ENCODE measurements around the gene C11orf16.
"Not testable (repeated sequence)": the region's sequence is repeated elsewhere in the genome, so short reads cannot be mapped to it uniquely, and the experiment has no call there.

Gene C11orf16, protein sequence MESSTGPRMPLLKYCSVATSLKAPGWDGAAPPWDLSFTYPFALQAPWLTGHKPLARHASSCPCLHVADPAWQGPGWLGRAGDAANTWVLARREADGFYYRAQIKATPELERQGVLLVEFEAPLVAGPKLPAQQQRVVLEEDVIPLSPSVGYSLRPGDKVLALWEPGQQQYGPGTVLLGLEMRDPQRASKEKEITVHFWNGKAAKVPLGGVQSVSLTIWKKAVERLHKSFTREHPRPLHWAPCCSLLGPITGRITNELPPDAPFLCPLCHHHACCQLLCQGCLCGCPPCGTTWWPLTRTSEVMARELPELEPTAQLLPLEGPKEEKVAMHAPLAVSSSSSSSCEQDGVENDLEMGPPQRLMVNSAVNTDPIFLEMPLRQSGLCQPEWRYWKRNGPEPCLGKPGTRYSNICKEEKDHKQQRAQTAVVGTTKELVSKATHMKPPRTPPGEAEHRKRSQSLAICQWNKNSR

DNA sequence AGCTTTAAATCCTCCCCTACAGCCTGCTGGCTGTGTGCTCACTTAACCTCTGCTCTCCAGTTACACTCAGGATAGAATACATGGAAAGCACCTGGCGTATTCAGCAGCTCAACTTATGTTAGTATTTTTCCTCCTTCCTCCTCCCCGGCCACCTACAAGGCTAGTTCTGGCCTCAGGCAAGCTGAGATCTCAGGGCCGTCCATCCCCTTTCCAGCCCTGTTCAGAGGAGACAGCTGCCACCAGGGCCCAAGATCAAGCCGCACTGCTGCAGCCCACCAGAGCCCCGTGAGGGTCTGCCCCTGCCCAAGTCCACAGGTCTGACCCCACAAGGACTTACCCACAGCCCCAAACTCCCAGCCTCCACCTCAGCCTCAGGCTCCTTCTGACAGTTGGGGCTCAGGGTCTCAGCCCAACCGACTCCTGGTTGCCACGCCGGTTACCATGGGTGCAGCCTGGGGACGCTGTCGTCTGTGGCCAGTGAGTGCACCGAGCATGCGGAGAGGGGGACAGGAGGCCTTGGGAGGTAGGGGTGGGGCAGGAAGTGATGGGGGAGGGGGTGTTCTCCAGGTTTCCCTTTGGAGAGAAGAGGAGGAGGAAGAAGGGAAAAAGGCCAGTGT, at the start of gene C11orf16:
TSS of gene C11orf16 (minus strand) at position 384 of the 617 bp plus-strand sequence. CDS start 639 bp downstream, outside the sequence.
- no peak for DNase-seq

DNA sequence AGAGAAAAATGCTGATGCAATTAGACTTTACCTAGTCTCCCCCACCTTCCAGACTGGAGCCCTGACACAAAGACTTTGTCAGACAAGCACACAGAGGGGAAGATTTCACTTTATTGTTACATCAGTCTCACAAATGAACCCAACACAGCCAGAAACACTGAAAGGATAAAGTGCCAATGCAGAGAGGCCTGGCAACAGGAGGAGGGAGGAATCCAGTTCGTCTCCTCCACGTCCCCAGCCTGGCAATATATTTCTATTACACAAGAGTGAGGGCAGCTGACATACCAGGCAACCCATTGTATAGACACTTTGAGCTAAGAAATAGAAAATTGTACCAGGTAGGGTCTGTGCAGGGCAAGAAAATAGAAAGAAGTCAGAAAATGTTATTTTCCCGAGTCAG, 47.7 kb upstream of the C11orf16 start:
- DNase-seq, result no peak

DNA sequence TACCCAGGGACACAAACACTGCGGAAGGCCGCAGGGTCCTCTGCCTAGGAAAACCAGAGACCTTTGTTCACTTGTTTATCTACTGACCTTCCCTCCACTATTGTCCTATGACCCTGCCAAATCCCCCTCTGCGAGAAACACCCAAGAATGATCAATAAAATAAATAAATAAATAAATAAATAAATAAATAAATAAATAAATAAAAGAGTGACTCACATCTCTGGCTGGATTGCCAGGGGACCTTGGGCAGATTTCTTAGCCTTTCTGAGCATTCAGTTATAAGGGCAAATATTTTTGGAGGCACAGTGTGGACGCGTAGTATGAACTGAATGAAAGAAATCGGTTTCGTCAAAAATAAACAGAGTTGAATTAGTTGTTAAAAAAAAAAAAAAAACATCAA, 46.6 kb upstream of the C11orf16 start:
- not testable (repeated sequence) for DNase-seq

DNA sequence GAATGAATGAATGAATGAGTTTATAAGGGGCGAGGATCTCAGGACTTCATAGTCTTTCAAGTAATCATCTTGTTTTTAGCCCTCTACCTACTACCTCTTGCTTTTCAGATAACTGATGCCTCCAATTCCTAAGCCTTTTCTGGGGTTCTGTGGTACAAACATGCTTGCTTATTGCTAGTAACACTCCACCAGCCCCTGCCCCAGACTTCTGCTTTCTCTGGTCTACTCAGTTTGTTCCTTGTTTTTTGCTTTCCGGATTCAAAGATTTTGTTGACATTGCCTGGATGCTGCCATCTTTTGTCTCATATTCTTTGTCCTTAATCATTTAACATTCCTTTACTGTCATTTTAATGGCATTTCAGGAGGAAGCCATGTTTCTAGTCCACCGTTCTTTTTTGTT, 40.4 kb upstream of the C11orf16 start:
- DNase-seq, result no peak

DNA sequence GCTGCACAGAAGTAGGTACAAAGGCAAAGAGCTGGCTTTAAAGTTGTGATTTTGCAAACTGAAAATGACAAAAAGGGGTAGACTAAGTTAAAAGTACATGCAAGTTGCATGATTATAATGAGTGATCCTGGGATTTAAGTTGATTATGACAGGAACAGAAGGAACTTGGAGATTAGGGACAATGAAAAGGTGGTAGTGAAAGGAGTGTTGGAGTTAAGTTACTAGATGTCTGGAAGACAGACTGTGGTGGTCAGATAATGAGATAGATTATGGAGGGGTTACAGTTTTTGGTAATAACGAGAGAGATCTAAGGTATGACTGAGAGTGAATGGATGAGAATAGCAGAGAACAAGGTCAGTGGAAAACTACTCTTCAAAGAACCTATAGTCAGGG, 39.2 kb upstream of the C11orf16 start:
- DNase-seq, result no peak

DNA sequence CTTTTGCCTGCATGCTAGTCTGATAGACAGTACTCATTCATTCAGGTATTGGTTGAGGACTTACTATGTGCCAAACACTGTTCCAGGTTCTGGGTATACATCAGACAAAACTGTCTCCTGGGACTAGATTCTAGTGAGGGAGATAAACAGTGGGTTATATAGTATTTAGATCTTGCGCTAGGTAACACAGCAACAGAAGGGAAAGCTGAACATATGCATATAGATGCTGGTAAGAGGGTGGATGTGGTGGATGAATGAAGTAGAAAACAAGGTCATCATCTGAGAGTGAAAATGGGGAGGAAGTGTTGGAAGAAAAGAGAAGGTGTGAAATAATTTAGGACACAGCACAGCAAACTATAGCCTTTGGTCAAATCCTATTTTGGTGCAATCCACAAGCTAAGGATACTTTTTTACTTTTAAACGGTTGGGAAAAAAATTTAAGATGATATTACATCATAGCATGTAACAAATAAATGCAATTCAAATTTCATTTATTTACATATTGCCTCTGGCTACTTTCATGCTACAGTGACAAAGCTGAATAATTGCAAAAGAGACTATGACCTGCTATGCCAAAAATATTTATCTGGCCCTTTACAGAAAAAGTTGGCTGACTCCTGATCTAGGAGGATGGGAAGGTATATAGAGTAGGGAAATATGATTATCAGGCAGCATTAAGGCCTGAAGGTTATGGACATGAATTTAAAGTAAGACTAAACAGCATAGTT, 38.6 kb upstream of the C11orf16 start:
- DNase-seq, result no peak

DNA sequence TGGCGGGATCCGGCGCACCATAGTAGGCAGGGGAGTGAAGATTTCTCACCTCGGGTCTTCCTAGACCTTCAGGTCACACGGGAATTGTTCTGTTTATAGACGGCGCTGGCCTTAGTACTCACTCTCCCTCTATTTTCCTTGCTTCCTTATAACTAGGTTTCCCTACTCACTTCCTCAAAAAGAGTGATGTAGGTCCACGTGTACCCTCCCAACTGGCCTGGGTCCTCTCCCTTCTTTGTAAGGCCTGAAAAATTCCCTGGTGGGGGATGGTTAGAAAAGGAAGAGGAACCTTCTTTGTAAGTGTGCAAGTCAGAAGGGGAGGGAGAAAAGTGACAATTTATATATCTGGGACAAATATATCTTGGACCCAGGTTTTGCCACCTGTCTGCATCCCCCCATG, 34.4 kb upstream of the C11orf16 start:
- no peak for DNase-seq

DNA sequence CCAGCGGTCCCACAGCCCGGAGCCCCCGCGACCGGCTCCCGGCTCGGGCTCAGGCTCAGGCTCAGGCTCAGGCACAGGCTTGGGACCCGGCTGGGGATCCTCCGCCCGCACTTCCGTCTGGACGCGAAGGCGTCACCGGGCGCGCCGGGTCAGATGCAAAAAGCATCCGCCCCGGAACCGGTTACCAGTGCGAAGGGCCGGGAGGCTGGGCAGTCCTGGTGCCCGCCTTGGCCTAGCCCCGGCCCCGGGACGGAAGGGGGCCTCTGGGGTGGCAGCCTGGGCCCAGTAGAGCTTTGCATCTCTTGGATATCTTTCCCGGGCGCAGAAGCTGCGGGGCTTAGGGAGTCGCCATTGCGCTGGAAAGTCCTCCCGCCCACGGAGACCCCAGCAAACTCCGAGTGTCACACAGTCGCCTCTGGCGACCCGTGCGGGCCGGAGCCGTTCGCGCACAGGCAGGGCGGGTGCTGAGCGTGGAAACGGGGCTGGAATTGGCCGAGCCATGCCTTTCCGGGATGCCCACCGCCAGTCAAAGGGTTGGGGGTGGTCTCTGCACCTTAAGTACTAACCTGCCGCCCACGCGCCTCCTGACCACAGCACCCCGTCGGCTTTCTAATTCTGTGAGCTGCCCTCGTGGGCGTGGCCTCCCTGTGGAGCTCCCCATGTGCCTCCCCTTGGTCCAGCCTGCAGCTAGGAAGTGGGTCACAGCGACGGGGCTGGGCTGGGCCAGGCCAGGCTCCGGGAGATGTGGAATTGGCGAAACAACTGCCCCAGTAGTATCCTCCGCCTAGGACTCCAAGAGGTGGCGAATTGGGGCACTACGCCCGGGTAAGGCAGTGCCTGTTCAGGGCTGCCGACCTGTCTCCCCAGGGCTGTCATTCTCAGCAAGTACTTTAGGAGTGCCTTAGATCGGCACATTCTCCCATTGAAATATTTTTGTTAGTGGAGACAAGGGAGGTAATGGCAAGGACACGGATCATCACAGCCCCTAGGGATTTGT, 31.9 kb upstream of the C11orf16 start, which contains the start of gene TMEM9B:
TSS of gene TMEM9B (minus strand) at position 119 of the 997 bp plus-strand sequence. CDS start 129 bp downstream, outside the sequence.
- DNase-seq, result peak; percentile 71 to 75

DNA sequence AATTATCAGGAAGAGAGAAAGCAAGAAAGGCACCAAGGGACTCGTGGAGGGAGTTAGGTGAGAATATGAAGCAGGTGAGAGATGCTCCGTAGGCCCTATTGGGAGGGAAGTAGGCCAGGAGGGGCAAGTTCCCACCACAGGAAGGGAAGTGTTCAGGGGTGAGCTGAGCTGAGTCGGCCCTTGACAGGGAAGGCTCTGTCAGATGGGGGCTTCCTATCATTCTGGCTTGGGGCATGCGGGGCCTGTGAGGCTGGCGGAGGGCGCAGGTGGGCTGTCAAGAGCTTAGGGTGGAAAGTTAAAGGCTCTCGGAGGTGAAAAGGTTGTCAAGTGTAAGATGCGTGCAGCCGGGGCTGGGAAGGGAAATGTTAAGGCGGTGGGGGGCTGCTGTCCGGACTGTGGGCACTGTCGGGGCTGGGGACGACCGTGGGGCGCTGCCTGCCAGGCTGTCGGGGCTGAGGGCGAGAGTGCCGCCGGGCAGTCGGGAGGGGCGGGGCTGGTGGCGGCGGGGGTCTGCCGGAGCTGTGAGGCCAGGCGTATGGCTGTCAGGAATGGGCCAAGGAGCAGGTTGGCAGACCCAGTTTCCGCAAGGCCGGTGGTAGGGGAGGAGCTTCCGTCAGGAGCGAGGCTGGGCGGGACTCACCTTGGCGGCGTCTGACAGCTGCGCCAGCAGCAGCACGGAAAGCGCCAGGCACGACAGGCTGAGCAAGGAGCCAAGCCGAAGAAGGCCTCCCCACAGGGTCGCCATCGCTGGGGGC, 31.0 kb upstream of the C11orf16 start:
- DNase-seq, result peak; percentile 62 to 64

DNA sequence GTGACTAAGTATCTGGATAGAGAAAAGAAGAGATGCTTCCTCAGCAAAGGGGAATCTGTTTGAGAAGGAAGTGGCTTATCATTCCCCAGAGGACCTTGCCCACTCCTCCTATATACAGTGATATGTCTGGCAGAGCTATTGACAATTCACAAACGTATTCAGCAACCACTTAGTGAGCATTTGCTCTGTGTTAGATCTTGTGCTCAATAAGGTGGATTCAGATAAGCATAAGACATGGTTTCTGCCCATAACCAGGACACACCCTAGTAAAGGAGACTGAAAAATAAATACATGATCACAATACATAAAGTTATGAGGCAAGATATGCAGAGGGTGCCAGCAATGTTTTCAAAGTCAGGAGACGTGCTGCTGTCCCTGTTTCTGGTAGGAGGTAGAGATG, 30.1 kb upstream of the C11orf16 start:
- DNase-seq, result no peak

DNA sequence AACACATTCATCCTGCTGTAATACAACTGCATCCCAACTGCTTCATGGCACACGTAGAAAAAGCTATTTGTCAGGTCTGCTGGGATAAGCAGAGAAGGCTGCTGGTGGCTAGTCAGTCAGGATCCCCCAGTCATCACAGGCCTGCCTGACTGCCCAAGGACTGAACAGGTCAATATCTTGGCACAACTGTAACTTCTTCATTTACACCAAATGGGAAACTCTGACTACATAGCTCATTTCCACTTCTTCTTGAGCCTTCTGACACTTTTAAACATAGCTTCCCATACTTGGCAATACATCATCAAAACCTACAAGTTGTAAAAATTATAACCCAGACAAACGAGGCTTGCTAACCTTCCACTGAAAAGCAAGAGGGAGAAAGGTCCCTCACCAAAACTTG, 28.7 kb upstream of the C11orf16 start:
- DNase-seq, result no peak

DNA sequence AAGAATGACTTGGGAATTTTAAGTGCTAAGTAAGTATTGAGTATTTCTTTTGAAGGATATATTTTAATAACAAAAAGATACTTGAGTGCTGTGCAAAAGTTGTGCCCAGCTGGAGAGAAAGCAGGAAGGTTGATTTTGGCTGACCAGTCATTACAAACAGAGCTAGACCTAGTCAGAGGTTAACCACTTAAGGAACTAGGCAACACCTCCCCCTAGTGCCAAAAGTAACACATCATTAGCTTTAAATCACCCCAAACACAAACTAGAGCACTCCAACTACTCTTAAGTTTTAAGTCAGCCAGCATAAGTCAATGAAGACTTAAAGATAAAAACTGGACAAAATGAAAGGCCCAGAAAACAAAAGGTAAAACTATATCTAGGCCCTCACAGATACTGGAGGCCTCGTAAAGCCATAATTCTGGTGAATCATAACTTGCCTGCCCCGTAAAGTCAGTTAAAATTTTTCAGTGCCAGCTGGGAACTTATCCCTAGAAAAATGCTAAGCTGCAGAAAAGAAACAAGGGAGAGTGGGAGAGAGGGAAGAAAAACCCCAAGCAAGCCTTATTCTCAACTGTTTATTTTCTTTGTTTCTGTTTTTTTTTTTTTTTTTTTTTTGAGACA, 26.9 kb upstream of the C11orf16 start:
- no peak for DNase-seq

DNA sequence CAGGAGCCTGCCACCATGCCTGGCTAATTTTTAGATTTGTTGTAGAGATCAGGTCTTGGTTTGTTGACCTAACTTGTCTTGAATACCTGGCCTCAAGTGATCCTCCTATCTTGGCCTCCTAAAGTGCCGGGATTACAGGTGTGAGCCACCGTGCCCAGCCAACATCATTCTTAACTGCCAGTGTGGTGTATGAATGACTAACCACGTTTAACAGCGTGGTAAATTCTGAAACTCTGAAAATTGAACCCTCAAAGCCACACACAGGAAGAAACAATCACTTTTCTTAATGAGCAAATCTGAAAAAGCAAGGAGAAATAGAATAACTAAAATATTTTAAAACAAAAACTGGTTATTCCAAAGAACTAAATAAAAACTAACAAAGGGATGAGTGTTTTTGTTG, 24.1 kb upstream of the C11orf16 start:
- DNase-seq, result no peak

DNA sequence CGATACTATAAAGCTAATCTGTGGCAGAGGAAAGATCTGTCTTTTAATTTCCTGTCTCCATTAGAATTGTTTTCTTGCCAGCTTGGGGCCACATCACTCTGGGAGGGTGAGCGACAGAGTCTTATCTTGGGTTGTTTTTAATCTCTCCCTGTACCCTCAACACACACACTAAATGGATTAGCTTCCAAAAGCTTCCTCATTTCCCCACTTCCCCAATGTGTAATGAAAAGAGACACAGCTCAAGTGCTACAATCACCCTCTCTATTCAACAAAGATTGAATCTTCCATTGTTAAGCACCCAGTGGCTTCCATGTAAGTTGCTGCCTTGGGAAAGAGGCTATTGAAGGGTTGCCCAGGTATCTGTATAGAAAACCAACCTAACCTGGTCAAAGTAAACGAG, 16.1 kb upstream of the C11orf16 start:
- no peak for DNase-seq

DNA sequence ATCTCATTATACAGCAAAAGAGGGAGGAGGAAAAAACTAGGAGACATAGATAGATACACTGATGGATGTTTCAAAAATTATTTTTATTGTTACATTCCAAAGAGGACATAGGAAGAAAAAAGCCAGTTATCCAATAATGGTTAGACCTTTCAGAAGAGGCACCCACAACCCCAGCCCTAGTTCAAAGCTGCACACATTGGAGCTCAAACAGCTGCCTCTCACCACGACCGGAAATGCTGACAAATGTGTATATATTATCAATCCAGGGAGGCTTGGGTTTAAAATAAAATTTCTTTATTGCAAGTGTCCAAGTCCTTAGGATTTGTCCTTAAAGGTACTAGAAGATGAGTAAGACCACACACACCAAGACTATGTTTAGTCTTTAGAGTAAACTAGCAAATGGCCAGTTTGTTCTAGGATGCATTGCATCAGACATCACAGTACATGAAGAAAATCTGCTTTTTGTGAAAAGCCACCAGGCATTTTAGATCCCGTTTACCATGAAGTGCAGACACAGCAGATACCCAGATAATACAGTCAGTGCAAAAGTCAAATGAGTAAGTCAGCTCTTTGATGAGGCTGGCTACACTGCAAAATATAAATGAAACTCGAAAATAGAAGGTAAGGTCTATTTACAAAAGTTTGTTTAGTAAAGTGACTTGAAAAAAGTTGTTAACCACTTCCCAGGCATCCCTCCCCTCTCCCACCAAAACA, 14.6 kb upstream of the C11orf16 start:
- DNase-seq, result no peak

DNA sequence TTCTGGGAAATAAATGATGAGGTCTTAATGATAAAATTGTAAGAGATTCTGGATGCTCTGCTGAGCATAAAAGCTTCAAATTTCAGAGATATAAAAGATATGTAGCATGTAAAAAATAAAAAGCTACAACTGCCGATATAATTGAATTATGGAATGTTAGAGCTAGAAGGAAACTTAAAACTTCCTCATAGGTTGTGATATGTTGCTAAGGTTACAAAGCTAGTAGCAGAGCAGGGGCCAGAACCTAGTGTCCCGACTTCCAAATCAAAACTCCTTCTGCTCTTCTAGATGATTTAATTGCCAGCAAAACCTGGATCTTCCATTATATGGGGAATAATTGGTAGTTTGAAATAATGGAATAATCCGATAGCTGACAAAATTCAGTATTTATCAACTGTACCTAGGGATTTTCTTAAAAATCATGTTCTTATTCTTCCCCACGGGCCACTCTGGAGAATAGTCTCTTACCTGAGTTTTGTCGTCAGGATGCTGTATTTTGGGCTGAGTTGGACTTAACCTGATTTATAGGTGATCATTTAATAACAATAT, 9.8 kb upstream of the C11orf16 start, which contains the start of gene ASCL3:
TSS of gene ASCL3 (minus strand) at position 499 of the 549 bp plus-strand sequence. CDS start 4,855 bp downstream, outside the sequence.
- DNase-seq, result no peak

DNA sequence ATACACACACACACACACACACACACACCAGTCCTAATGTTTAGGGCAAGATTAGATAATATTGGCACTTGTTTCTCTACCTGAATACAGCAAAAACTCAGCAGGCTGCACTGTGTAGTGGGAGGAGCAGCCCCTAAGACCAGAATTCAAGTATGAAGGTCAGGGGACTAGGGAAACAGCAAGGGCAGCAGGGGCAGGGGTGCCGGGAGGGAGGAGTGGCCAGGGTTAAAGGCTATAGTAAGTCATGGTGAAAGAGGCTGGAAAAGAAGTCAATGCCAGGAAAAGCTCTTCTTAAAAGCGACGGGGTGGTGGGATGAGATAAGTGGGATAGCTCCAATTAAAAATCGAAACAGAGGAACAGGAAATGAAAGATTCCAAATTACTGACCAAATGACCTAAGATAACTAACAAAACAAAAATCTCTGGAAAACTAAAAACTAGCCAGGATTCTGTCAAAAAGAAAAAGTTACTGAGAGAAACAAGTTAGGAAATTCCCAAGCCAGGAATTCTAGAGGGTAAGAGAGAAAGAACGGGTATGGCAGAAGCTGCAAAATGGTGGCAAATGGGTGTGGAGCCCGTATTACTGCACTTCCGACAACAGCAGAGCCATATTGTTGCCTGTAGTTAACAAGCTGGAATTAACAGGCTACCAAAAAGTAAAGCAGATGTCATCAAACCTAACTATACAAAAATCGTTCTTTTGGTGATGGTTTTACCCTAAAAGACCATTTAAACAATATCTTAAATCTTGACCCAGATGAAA, 8.8 kb upstream of the C11orf16 start:
- no peak for DNase-seq

DNA sequence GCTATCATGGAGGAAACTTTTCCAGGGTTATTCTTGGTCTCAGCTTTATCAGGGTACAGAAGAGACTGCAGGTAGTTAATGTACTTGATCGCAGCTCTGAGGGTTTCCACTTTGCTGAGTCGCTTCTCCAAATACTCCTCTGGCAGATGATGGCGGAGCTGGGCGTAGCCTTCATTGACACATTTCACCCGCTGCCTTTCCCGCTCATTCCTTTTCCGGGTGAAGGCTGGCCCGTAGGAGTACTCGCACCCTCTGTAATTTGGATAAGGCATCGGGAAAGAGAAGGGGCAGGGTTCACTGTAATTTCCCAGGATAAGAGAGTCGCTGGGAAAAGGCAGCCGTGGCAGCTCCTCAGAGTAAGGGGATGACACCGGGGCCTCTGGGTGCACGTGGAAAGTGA, 4.9 kb upstream of the C11orf16 start:
- DNase-seq, result no peak

DNA sequence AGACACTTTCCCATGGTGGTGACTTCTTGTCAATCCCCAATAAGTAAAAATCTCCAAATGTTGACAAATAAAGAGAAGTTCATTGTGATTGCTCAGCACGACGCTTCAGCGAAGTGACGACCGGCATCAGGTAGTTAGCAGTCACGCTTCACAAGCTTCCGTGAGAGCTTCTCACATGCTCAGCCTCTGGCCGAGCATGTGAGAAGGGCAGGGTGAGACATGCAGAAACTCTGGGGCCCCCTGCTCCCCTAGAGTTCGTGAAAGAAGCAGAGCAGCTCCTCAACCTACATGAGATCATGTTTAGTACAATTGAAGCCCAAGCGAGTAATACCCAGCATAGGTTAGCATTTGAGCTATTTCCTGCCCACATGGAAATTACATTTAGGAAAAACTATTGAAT, 4.4 kb upstream of the C11orf16 start:
- DNase-seq, result no peak
